Stimulated activated CD8-positive, alpha-beta memory T cell treated with anti-CD3 and anti-CD28 coated beads, Interleukin-2, amount 100 ng/mL, for 1 hour (primary cell): Measurements from ENCODE around the gene ILK.

ENCODE experiments used
- DNase-seq, 2 donors: peaks; one replicate each; pipeline ENCODE4 v3.0.0-alpha.2; 2020; ENCODE audit warnings: low read depth in 2 of 2

Gene ILK

GRCh38 chr11:6621711-6622211 lies 18.2 kb downstream of the ILK start:
- DNase-seq, result no peak

GRCh38 chr11:6622261-6623171 lies 18.9 kb downstream of the ILK start:
- no peak for DNase-seq

DNA sequence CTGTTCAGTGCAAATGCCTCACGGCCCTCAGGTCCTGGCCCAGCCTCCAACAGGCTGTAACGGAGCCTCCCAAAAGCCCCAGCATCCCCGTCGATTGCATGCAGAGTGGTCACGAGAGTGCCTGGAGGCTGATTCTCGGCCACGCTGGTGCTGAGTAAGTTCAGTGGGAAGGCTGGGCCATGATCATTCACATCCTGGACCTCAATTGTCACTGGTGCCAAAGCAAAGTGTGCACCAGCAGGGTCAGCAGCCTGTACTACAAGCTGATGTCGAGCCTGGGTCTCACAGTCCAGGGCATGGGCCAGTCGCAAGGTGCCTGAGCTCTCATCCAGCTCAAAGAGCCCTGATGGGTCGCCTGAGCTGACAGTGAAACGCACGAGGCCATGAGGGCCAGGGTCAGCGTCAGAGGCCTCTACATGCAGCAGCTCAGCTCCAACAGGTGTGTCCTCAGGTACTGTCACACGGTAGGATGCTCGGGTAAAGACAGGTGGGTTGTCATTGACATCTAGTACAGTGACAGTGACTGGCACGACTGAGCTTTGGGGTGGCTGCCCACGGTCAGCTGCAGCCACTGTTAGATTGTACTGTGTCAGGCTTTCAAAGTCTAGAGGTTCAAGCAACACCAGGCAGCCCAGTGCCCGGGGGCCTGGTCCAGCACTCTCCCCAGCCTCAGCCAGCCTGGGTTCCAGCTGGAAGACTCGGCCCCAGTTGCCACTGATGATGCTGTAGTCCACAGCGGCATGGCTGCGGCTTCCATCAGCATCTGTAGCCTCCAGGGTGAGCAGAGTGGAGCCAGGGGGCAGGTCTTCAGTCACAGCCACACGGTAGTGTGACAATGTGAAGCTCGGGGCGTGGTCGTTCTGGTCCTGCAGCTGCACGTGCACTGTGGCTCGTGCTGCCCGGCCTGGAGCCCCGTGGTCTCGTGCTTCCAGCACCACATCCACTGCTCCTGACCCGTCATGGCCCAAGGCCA lies 20.1 kb downstream of the ILK start:
- no peak for DNase-seq

- no peak for DNase-seq
Observed at GRCh38 chr11:6625156-6625831, 21.7 kb downstream of the ILK start.

DNA sequence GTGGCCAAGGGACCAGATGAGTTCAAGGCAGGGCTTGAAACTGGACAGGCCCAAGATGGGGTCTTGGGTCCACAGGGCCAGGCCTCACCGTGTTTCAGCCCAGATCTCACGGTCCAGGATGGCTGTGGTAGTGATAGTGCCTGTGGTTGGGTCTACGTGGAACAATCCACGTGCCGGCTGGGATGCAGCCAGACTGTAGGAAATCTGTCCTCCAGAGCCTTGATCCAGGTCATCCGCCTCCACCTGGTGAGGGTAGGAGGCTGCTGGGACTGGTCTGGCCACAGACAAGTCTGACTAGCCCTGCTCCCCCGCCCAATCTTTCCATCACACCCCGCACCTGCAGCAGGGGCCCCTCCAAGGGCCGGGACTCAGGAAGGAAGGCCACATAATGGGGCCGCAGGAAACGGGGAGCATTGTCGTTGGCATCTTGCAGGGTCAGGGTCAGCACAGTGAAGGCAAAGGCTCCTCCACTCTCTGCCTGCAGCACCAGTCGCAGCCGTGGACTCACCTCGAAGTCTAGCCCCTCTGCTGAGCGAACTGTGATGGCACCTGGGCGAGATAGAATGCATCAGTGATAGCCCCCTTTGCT lies 22.4 kb downstream of the ILK start:
- DNase-seq, result no peak

- no peak for DNase-seq
Observed at GRCh38 chr11:6626971-6627761, 23.6 kb downstream of the ILK start.

DNA sequence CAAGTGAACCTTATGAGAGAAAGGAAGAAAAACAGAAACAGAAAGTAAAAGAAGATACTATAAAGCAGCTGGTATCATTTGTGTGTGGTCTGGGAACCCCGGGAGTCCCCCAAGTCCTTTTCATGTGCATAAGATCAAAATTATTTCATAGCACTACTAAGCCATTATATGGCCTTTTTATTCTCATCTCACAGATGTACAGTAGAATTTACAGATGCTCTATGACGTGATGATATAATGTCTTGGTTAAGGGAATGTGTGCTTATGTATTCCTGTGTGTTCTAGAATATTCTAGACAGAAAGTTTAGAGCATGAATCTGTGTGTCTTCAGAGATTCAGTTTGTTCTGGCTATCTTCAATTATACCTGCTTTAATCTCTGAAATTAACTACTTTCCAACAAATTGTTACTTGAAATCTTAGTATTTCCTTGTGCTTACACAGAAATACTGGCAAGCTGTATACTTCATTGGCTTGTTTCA lies 24.2 kb downstream of the ILK start:
- DNase-seq, result no peak

DNA sequence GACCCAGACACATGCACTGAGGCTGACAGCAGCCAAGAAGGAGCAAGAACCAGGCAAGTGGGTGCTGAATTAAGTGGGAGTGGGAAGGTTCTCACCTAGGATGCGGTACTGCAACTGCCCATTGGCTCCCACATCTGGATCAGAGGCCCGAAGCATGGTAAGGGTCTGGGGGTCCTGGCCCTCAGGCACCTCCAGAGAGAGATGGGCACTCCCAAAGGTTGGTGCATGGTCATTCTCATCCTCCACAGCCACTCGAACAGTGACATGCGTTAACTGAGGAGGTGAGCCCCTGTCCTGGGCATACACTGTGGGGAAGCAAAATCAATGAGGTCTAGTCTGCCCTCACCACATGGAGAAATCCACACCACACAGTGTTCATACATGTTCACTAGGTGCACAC lies 25.0 kb downstream of the ILK start:
- no peak for DNase-seq

- DNase-seq, result no peak
Observed at GRCh38 chr11:6629573-6629891, 26.0 kb downstream of the ILK start.

- no peak for DNase-seq
Observed at GRCh38 chr11:6629892-6630631, 26.5 kb downstream of the ILK start.

GRCh38 chr11:6630632-6631291 lies 27.2 kb downstream of the ILK start:
- no peak for DNase-seq

- no peak for DNase-seq
Observed at GRCh38 chr11:6631361-6631890, 27.9 kb downstream of the ILK start.

DNA sequence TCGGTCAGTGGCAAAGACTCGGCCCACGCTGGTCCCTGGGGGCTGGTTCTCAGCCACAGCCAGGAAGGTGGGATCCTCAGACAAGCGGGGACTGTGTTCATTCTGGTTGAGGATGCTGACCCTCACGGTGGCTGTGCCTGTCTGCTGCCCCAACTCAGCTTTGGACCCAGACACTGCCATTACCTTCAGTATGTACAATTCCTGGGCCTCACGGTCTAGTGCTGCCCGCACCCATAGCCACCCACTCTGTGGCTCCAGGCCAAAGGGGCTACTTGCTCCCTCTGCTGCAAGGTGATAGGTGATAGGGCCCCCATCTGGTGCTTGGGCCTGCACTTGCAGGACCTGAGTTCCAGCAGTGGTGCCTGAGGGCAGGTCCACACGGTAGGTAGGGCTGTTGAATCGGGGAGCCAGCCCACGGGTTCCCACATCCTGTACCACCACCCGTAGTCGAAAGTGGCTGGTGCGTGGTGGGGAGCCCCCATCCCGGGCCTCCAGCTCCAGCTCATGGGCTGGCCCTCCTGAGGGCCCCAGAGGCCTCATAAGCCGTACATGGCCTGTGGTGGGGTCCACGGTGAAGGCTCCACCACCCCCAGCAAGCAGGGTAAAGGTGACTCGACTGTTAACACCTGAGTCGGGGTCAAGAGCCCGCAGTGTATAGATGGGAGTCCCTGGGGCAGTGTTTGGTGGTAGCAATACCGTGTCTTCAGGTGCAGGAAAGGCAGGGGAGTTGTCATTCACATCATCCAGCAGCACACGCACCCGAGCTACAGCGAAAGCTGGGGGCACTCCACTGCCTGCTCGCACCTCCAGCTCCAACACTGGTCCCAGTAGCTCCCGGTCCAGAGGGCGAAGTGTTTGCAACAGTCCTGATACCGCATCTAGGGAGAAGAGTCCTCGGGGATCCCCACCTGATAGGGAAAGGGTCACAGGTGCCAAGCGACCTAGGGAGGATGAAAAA lies 28.8 kb downstream of the ILK start:
- no peak for DNase-seq

DNA sequence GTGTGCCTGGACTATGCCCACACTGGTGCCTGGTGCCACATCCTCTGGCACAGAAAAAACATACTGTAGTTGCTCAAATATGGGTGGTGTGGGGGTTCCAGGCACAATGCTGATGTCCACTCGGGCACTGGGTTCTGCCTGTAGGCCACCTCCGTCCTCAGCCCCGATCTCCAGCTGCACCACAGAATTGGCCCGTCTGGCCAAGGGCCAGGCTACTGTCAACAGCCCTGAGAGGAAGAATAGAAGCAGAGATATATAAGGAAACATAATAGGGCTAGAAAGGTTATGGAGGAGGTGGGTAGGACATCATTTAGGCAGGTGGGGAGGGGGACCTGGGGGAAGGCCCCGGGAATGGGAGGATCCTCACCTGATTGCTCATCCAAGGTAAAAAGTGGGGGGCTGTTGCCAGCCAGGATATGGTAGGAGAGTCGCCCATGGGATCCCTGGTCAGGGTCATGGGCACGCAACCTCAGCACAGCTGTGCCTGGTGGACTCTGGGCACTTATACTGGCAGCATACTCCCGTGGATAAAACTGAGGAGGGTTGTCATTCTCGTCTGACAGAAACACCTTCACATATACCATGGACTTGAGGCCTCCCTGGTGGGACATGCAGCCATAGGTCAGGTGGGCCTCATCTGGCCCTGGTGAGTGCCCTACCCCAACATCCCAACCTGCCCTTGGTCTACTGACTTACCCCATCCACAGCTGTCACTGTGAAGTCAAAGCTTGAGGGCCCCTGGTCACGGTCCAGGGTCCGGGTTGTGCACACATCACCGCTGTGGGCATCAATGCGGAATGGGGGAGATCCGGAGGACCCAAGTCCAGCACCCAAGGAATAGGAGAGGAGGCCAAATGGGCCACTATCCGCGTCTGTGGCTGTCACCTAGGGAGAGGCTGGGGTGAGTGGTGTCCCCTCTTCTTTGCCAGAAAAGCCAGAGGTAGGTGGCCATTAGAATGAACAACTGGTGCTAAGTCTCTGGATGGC lies 30.1 kb downstream of the ILK start:
- DNase-seq, result no peak

GRCh38 chr11:6634534-6634933 lies 31.0 kb downstream of the ILK start:
- DNase-seq, result no peak

DNA sequence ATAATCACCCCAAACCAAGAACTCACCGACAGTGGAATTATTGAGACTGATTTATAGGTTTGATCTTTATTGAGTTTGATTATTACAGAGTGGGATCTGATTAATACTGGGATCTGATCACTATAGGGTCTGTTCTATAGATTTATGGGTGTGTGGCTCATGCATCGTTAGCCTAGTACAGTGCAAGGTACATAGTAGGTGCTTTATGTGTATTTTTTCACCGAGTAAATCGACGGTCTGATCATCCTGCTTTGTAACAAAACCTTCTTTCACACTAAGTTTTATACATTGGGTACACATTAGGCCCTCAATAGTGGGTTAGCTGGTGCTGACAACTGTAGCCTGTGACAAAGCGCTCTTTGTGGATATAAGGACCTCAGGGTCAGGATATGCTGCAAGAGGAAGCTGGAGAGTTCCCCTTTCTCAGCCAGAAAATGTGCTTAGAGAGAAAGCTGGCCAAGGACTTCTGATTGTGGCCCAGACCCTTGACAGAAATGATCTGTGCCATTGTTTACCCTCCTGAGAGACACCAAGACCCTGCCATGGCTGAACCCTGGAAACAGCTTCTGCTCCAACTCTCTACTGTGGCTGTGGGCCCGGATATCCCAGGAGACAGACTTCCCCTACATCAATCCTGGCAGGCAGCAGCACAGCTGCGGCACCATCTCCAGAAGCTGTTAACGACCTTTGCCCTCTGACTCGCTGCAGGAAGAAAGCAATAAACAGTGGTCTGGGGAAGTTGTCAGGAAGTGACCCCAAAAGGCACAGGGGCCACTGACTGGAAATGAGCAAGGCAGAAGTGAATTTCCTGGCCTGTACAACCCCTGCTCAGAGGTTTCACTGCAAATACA lies 31.7 kb downstream of the ILK start:
- no peak for DNase-seq
